Activated CD8-positive, alpha-beta memory T cell treated with anti-CD3 and anti-CD28 coated beads for 4 hours (primary cell): ENCODE data around the gene ATP1A3.
"Not testable (repeated sequence)": the region's sequence is repeated elsewhere in the genome, so short reads cannot be mapped to it uniquely, and the experiment has no call there.

Source experiments
- DNase-seq, 2 donors: peaks; one replicate each; pipeline ENCODE4 v3.0.0-alpha.2; 2020; ENCODE audit warnings: low read depth in 2 of 2

ATP1A3 gene

GRCh38 chr19:41993612-41994483 lies at the start of gene ATP1A3:
Gene ATP1A3, minus strand, starts transcription at chr19:41994230. Its CDS starts 154 bp downstream, at chr19:41994076.
- DNase-seq, result peak; percentile 13 to 27

- no peak for DNase-seq
Measured at GRCh38 chr19:42042455-42043170, 48.6 kb upstream of the ATP1A3 start.

GRCh38 chr19:42040491-42040890 lies 46.5 kb upstream of the ATP1A3 start:
- not testable (repeated sequence) for DNase-seq

GRCh38 chr19:42040031-42040430 lies 46.0 kb upstream of the ATP1A3 start:
- no peak for DNase-seq

GRCh38 chr19:42038666-42039065 lies 44.6 kb upstream of the ATP1A3 start:
- DNase-seq, result no peak

GRCh38 chr19:42037649-42038048 lies 43.6 kb upstream of the ATP1A3 start:
- DNase-seq, result no peak

- DNase-seq, result peak; percentile 29 to 51
Measured at GRCh38 chr19:42034640-42035391, 40.8 kb upstream of the ATP1A3 start.

GRCh38 chr19:42033413-42033812 lies 39.4 kb upstream of the ATP1A3 start:
- no peak for DNase-seq

GRCh38 chr19:42032431-42032830 lies 38.4 kb upstream of the ATP1A3 start:
- DNase-seq, result no peak

GRCh38 chr19:42030645-42031440 lies 36.8 kb upstream of the ATP1A3 start:
- DNase-seq, result no peak

GRCh38 chr19:42028304-42029216 lies 34.5 kb upstream of the ATP1A3 start:
- DNase-seq, result no peak

- no peak for DNase-seq
Measured at GRCh38 chr19:42024622-42025111, 30.6 kb upstream of the ATP1A3 start.

GRCh38 chr19:42023943-42024260 lies 29.9 kb upstream of the ATP1A3 start:
- no peak for DNase-seq

GRCh38 chr19:42023121-42023942 lies 29.3 kb upstream of the ATP1A3 start:
- DNase-seq, result no peak

GRCh38 chr19:42022616-42023015 lies 28.6 kb upstream of the ATP1A3 start:
- DNase-seq, result no peak

- no peak for DNase-seq
Measured at GRCh38 chr19:42021185-42021584, 27.2 kb upstream of the ATP1A3 start.

- DNase-seq, result no peak
Measured at GRCh38 chr19:42018503-42019193, 24.6 kb upstream of the ATP1A3 start.

- no peak for DNase-seq
Measured at GRCh38 chr19:42017040-42017439, 23.0 kb upstream of the ATP1A3 start.

GRCh38 chr19:42012747-42013146 lies 18.7 kb upstream of the ATP1A3 start:
- not testable (repeated sequence) for DNase-seq
